ENCODE measurements around the gene TRMO.

The TRMO gene

GRCh38 chr9:97918611-97919010, 3.7 kb downstream of the TRMO start:
- no peak for TF ChIP-seq CTCF (conservative IDR thresholded peaks at IDR 0.05; ENCODE audit: control insufficient read depth, insufficient read depth, low read depth, low read length)
- no peak overlapping the region for H3K4me3 ChIP-seq (ENCODE audit: control insufficient read depth, low read depth, low read length)
- DNase-seq (ENCODE audit: low read depth), result no peak

- no peak for DNase-seq (ENCODE audit: low read depth)
- no peak overlapping the region for H3K4me3 ChIP-seq (ENCODE audit: control insufficient read depth, low read depth, low read length)
- TF ChIP-seq CTCF (conservative IDR thresholded peaks at IDR 0.05; ENCODE audit: control insufficient read depth, insufficient read depth, low read depth, low read length), result no peak
These were observed 10.3 kb downstream of the TRMO start for GRCh38 chr9:97911970-97912369.

GRCh38 chr9:97911528-97911927, 10.8 kb downstream of the TRMO start:
- no peak overlapping the region for H3K4me3 ChIP-seq (ENCODE audit: control insufficient read depth, low read depth, low read length)
- TF ChIP-seq CTCF (conservative IDR thresholded peaks at IDR 0.05; ENCODE audit: control insufficient read depth, insufficient read depth, low read depth, low read length), result no peak
- DNase-seq (ENCODE audit: low read depth), result no peak

GRCh38 chr9:97910357-97910756, 11.9 kb downstream of the TRMO start:
- no peak overlapping the region for H3K4me3 ChIP-seq (ENCODE audit: control insufficient read depth, low read depth, low read length)
- no peak for TF ChIP-seq CTCF (conservative IDR thresholded peaks at IDR 0.05; ENCODE audit: control insufficient read depth, insufficient read depth, low read depth, low read length)
- DNase-seq (ENCODE audit: low read depth), result no peak

- DNase-seq (ENCODE audit: low read depth), result no peak
- no peak for TF ChIP-seq CTCF (conservative IDR thresholded peaks at IDR 0.05; ENCODE audit: control insufficient read depth, insufficient read depth, low read depth, low read length)
- no peak overlapping the region for H3K4me3 ChIP-seq (ENCODE audit: control insufficient read depth, low read depth, low read length)
These were observed 13.6 kb downstream of the TRMO start for GRCh38 chr9:97908705-97909104.

GRCh38 chr9:97907632-97908031, 14.7 kb downstream of the TRMO start:
- no peak for DNase-seq (ENCODE audit: low read depth)
- H3K4me3 ChIP-seq (ENCODE audit: control insufficient read depth, low read depth, low read length), result no peak overlapping the region
- TF ChIP-seq CTCF (conservative IDR thresholded peaks at IDR 0.05; ENCODE audit: control insufficient read depth, insufficient read depth, low read depth, low read length), result no peak

GRCh38 chr9:97907046-97907445, 15.3 kb downstream of the TRMO start:
- no peak overlapping the region for H3K4me3 ChIP-seq (ENCODE audit: control insufficient read depth, low read depth, low read length)
- TF ChIP-seq CTCF (conservative IDR thresholded peaks at IDR 0.05; ENCODE audit: control insufficient read depth, insufficient read depth, low read depth, low read length), result no peak
- no peak for DNase-seq (ENCODE audit: low read depth)
